ENCODE results near the gene CDH26. TPM values are rescaled to one million over a fixed set of nuclear protein-coding genes. Genes with fewer than 3 reads are reported as not detected.

The CDH26 gene
- total and polyA plus RNA-seq, 2 of the 13 experiments (the other 11 are each of a cell fraction or from before 2014, with no cell fraction given): 0.40 to 1.1 TPM

DNA sequence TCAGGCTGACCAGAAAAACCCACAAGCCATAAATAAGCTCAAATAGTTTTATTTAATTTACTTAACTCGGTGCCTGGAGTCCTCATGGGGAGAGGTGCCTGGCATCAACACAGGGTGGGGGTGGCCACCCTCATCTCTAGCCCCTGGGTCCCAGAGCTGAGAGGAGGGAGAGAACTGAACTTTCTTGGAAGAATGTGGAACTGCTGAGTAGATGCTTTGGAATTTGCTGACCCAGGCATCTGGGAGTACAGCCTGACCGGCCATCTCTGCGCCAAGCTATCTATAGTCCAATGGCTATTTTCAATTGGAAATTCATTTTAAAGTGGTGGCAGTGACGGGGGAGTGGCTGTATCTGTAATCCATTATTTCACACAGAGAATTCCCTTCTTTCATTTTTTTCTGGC is 104.8 kb downstream of the CDH26 start:
- no peak overlapping the region for H3K4me3 ChIP-seq (replicated peaks in 1 of 3; ENCODE audit: insufficient read depth in 1 of 3, low read depth in 2 of 3, low read length in 3 of 3)
- FAIRE-seq (no peak), DNase-seq (ENCODE audit: low spot score) (no peak), ATAC-seq (no peak)
- H2AFZ ChIP-seq (ENCODE audit: low read length): no peak overlapping the region
- H3K27ac ChIP-seq (ENCODE audit: extremely low read length, insufficient read depth, low read length): no peak overlapping the region
- 35% methylated on average over 4 of the region's 4 CpGs for WGBS (ENCODE audit: low lambda C conversion rate)
- H3K4me1 ChIP-seq (ENCODE audit: insufficient read depth, low read length): no peaks in the 10 kb centered on the region
- no peaks in the 10 kb centered on the region for H3K79me2 ChIP-seq (ENCODE audit: insufficient read depth, low read length)
- ChIA-PET CTCF (ENCODE audit: low intra/inter-chr PET ratio, low total read pairs) (no interaction called here), POLR2A (no interaction called here)
- BruUV-seq (replicated peaks): no TSS peak
- peaks cover 4 to 59% of the 10 kb centered on the region in 2 experiments; a peak in 4 of 5 replicates for H3K27me3 ChIP-seq (ENCODE audit: control insufficient read depth in 1 of 2, insufficient read depth in 2 of 2, low read length in 2 of 2)
- no peak overlapping the region for H3K4me2 ChIP-seq (ENCODE audit: low read depth, low read length)
- no peaks in the 10 kb centered on the region for H3K36me3 ChIP-seq (replicated peaks in 1 of 2; ENCODE audit: control insufficient read depth in 1 of 2, insufficient read depth in 2 of 2, low read length in 2 of 2)
- no peak overlapping the region for H3K9ac ChIP-seq (ENCODE audit: insufficient read depth, low read depth, low read length)
- no peaks in the 10 kb centered on the region for H3K9me3 ChIP-seq (ENCODE audit: low read length)
- intact Hi-C loops (cut with micrococcal nuclease; ENCODE audit: unreplicated experiment) (no loop called here), in situ Hi-C loops (cut with HindIII; ENCODE audit: extremely low pct_ligation_motif_present, low pct_unique_long_range_greater_than_20kb) (loop anchor here (25.0 kb wide), 1 partner anchor 1824 kb away; no protein-coding TSS in a partner anchor)
- no peaks in the 10 kb centered on the region for H4K20me1 ChIP-seq (ENCODE audit: insufficient read depth, low read length)
- TF ChIP-seq MAFK (conservative IDR thresholded peaks at IDR 0.05 in 1 of 2, IDR thresholded peaks at IDR 0.05 in 1 of 2; ENCODE audit: low read length in 2 of 2) (peak; percentile 67 to 79), ATAD3A (CRISPR knock-in tag; IDR thresholded peaks at IDR 0.05) (no peak), MAFF (IDR thresholded peaks at IDR 0.05; ENCODE audit: low read depth, low read length) (peak; percentile 78)

DNA sequence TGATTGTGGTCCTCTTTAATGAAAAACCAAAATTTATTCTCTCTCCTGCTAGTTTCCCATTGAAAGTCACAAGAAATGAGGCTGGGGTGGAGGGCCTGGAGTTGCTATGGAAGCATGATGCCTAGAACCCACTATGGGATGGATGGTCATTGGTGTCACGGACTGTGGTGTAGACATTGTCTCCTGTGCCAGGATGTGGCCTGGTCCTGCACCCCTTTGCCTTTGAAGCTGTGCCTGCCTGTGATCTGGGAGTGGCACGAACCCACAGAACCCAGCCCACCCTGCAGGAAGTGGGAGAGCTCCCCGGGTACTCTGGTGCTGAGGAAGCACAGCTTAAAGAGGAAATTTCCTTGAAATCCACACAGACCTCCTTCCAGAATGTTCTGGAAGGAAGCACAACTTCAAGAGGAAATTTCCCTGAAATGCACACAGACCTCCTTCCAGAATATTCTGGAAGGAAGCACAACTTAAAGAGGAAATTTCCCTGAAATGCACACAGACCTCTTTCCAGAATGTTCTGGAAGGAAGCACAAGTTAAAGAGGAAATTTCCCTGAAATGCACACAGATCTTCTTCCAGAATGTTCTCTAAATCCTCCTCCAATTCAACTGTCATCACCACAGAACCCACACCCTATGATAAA is 105.6 kb downstream of the CDH26 start:
- H3K4me3 ChIP-seq (replicated peaks in 1 of 3; ENCODE audit: insufficient read depth in 1 of 3, low read depth in 2 of 3, low read length in 3 of 3): no peak overlapping the region
- no peak for ATAC-seq
- H3K79me2 ChIP-seq (ENCODE audit: insufficient read depth, low read length): no peaks in the 10 kb centered on the region
- H3K27ac ChIP-seq (ENCODE audit: extremely low read length, insufficient read depth, low read length): no peak overlapping the region
- no TSS peak for BruUV-seq (replicated peaks)
- no peak for FAIRE-seq
- intact Hi-C loops (cut with micrococcal nuclease; ENCODE audit: unreplicated experiment) (no loop called here), in situ Hi-C loops (cut with HindIII; ENCODE audit: extremely low pct_ligation_motif_present, low pct_unique_long_range_greater_than_20kb) (loop anchor here (25.0 kb wide), 1 partner anchor 1823 kb away; no protein-coding TSS in a partner anchor)
- ChIA-PET POLR2A (no interaction called here), CTCF (ENCODE audit: low intra/inter-chr PET ratio, low total read pairs) (no interaction called here)
- no peak overlapping the region for H2AFZ ChIP-seq (ENCODE audit: low read length)
- H4K20me1 ChIP-seq (ENCODE audit: insufficient read depth, low read length): no peaks in the 10 kb centered on the region
- no peaks in the 10 kb centered on the region for H3K36me3 ChIP-seq (replicated peaks in 1 of 2; ENCODE audit: control insufficient read depth in 1 of 2, insufficient read depth in 2 of 2, low read length in 2 of 2)
- H3K9me3 ChIP-seq (ENCODE audit: low read length): no peaks in the 10 kb centered on the region
- H3K4me1 ChIP-seq (ENCODE audit: insufficient read depth, low read length): no peaks in the 10 kb centered on the region
- DNase-seq (ENCODE audit: low spot score): no peak
- H3K4me2 ChIP-seq (ENCODE audit: low read depth, low read length): no peak overlapping the region
- H3K9ac ChIP-seq (ENCODE audit: insufficient read depth, low read depth, low read length): no peak overlapping the region
- 11% methylated on average over 3 of the region's 3 CpGs for WGBS (ENCODE audit: low lambda C conversion rate)
- H3K27me3 ChIP-seq (ENCODE audit: control insufficient read depth in 1 of 2, insufficient read depth in 2 of 2, low read length in 2 of 2): peaks cover 5 to 58% of the 10 kb centered on the region in 2 experiments; a peak in 4 of 5 replicates
- TF ChIP-seq ZSCAN12 (CRISPR knock-in tag; IDR thresholded peaks at IDR 0.05): no peak
- TF ChIP-seq, protein P1, sequence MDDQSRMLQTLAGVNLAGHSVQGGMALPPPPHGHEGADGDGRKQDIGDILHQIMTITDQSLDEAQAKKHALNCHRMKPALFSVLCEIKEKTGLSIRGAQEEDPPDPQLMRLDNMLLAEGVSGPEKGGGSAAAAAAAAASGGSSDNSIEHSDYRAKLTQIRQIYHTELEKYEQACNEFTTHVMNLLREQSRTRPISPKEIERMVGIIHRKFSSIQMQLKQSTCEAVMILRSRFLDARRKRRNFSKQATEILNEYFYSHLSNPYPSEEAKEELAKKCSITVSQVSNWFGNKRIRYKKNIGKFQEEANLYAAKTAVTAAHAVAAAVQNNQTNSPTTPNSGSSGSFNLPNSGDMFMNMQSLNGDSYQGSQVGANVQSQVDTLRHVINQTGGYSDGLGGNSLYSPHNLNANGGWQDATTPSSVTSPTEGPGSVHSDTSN (CRISPR knock-in tag; IDR thresholded peaks at IDR 0.05; ENCODE audit: borderline replicate concordance): no peak
- TF ChIP-seq ZEB1 (IDR thresholded peaks at IDR 0.05; ENCODE audit: insufficient replicate concordance, low read depth): no peak
- TF ChIP-seq ZNF563 (CRISPR knock-in tag; IDR thresholded peaks at IDR 0.05): no peak
- TF ChIP-seq, protein P2, sequence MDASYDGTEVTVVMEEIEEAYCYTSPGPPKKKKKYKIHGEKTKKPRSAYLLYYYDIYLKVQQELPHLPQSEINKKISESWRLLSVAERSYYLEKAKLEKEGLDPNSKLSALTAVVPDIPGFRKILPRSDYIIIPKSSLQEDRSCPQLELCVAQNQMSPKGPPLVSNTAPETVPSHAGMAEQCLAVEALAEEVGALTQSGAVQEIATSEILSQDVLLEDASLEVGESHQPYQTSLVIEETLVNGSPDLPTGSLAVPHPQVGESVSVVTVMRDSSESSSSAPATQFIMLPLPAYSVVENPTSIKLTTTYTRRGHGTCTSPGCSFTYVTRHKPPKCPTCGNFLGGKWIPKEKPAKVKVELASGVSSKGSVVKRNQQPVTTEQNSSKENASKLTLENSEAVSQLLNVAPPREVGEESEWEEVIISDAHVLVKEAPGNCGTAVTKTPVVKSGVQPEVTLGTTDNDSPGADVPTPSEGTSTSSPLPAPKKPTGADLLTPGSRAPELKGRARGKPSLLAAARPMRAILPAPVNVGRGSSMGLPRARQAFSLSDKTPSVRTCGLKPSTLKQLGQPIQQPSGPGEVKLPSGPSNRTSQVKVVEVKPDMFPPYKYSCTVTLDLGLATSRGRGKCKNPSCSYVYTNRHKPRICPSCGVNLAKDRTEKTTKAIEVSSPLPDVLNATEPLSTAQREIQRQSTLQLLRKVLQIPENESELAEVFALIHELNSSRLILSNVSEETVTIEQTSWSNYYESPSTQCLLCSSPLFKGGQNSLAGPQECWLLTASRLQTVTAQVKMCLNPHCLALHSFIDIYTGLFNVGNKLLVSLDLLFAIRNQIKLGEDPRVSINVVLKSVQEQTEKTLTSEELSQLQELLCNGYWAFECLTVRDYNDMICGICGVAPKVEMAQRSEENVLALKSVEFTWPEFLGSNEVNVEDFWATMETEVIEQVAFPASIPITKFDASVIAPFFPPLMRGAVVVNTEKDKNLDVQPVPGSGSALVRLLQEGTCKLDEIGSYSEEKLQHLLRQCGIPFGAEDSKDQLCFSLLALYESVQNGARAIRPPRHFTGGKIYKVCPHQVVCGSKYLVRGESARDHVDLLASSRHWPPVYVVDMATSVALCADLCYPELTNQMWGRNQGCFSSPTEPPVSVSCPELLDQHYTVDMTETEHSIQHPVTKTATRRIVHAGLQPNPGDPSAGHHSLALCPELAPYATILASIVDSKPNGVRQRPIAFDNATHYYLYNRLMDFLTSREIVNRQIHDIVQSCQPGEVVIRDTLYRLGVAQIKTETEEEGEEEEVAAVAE (CRISPR knock-in tag; IDR thresholded peaks at IDR 0.05; ENCODE audit: borderline replicate concordance): no peak

Measured in HepG2 (cell line).